Measurements from ENCODE around the gene VPS8. TPM values are rescaled to one million over a fixed set of nuclear protein-coding genes. Genes with fewer than 3 reads are reported as not detected.

Gene VPS8
- total and polyA plus RNA-seq, 5 donors from 2014 or later, result 23.4 to 73.8 (median 26.9) TPM

DNA sequence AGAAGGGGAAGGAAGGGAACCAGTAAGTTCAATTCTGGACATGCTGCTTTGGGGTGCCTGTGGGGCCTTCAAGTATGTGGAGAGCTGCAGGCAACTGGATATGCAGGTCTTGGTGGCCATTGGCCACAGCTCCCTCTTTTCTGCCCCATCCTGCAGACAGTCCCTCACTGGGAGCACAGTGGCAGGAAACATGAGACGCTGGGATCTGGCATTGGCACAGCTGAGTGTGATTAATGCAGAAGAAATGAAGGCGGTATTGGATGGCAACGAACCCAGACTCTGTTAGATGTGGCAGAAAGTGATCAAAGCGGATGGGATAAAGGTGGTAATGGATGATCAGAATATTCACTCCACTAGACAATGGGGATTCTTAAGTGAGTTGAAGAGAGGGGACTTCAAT is 23.2 kb upstream of the VPS8 start:
- Mint-ChIP-seq H3K27me3 (peaks cover 6% of the 10 kb centered on the region), H3K27ac (no peak overlapping the region), H3K4me3 (no peak overlapping the region)

DNA sequence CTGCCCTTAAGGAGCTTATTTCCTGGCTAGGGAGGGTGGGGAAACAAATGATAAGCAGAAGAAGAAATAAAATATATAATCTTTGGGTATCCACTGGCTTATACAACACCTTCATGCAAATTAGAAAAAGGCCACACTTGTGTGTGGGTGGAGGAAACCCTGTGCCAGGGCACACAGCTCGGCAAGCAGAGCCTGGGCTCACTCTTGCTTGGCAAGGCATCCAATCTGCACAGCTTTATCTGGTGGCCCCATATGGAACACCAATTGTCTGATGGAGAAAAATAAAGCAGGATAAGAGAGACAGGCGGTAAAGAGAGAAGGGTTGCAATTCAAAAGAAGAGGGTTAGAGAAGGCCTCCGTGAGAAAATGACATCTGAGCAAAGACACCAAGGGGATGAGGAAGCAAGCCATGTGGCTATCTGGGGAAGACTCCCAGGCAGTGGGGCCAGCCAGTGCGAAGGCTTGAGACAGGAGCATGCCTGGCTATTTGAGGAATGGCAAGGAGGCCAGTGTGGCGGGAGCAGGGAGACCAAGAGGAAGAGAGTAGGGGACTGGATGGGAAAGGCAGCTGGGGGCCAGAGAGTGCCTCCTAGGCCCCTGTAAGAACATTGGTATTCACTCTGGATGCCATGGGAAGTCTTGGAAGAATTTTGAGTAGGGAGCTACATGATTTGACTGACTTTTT is 22.5 kb upstream of the VPS8 start:
- ATAC-seq (ENCODE audit: low read depth in 2 of 2) (no peak), DNase-seq (no peak)
- Histone ChIP-seq H3K36me3 (ENCODE audit: control insufficient read depth, insufficient read depth, low read length) (no peaks in the 10 kb centered on the region), H3K4me3 (ENCODE audit: low read depth, low read length) (no peak overlapping the region), H3K4me1 (ENCODE audit: control insufficient read depth, insufficient read depth, low read length, poor library complexity, severe bottlenecking) (peaks cover 5% of the 10 kb centered on the region), H3K27ac (ENCODE audit: insufficient read depth, low read length, poor library complexity, severe bottlenecking) (no peak overlapping the region), H3K27me3 (ENCODE audit: control insufficient read depth, insufficient read depth, low read length) (no peaks in the 10 kb centered on the region), H3K9me3 (ENCODE audit: control insufficient read depth in 2 of 2, low read length in 2 of 2) (no peaks in the 10 kb centered on the region)
- H3K9me3 Mint-ChIP-seq, result no peaks in the 10 kb centered on the region
- H3K36me3 Mint-ChIP-seq, result no peaks in the 10 kb centered on the region
- H3K4me1 Mint-ChIP-seq, result peaks cover 0 to 16% (median 6%) of the 10 kb centered on the region in 4 donors
- H3K27me3 Mint-ChIP-seq, result peaks cover 6% of the 10 kb centered on the region
- H3K27ac Mint-ChIP-seq, result no peak overlapping the region
- H3K4me3 Mint-ChIP-seq, result no peak overlapping the region

More for the DNA sequence above, 23.2 kb upstream of the VPS8 start:
- Histone ChIP-seq H3K36me3 (ENCODE audit: control insufficient read depth, insufficient read depth, low read length) (no peaks in the 10 kb centered on the region), H3K4me3 (ENCODE audit: low read depth, low read length) (no peak overlapping the region), H3K27me3 (ENCODE audit: control insufficient read depth, insufficient read depth, low read length) (no peaks in the 10 kb centered on the region), H3K9me3 (ENCODE audit: control insufficient read depth in 2 of 2, low read length in 2 of 2) (no peaks in the 10 kb centered on the region), H3K27ac (ENCODE audit: insufficient read depth, low read length, poor library complexity, severe bottlenecking) (no peak overlapping the region), H3K4me1 (ENCODE audit: control insufficient read depth, insufficient read depth, low read length, poor library complexity, severe bottlenecking) (peaks cover 5% of the 10 kb centered on the region)
- Mint-ChIP-seq H3K36me3 (no peaks in the 10 kb centered on the region), H3K4me1 (peaks cover 0 to 16% (median 6%) of the 10 kb centered on the region in 4 donors), H3K9me3 (no peaks in the 10 kb centered on the region)
- ATAC-seq (ENCODE audit: low read depth in 2 of 2), result no peak
- no peak for DNase-seq

DNA sequence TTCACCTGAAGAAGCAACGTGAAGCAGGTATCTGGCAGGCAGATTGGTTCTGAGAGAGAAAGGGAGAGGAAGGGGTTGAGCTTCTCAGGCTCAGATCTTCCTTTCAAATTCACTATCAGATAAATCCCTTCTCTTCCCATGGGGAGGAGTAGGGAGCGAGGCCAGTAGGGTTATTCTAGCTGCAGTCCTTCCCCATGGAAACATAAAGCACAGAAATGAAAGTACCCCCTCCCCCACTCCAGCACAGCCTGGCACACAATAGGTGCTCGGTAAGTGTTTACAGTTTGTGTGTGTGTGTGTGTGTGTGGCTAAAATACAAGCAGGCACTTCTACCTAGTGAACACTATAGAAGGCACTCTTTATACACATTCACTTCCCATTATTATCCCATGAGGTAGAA is 20.8 kb upstream of the VPS8 start:
- Histone ChIP-seq H3K4me1 (ENCODE audit: control insufficient read depth, insufficient read depth, low read length, poor library complexity, severe bottlenecking) (peaks cover 2% of the 10 kb centered on the region), H3K4me3 (ENCODE audit: low read depth, low read length) (no peak overlapping the region), H3K27me3 (ENCODE audit: control insufficient read depth, insufficient read depth, low read length) (no peaks in the 10 kb centered on the region), H3K36me3 (ENCODE audit: control insufficient read depth, insufficient read depth, low read length) (no peaks in the 10 kb centered on the region), H3K9me3 (ENCODE audit: control insufficient read depth in 2 of 2, low read length in 2 of 2) (no peaks in the 10 kb centered on the region), H3K27ac (ENCODE audit: insufficient read depth, low read length, poor library complexity, severe bottlenecking) (no peak overlapping the region)
- ATAC-seq (ENCODE audit: low read depth in 2 of 2), result no peak
- Mint-ChIP-seq H3K9me3 (no peaks in the 10 kb centered on the region), H3K4me1 (peaks cover 0 to 5% (median 1%) of the 10 kb centered on the region in 4 donors), H3K27ac (no peak overlapping the region), H3K27me3 (peaks cover 6% of the 10 kb centered on the region), H3K4me3 (no peak overlapping the region), H3K36me3 (no peaks in the 10 kb centered on the region)
- DNase-seq, result no peak

DNA sequence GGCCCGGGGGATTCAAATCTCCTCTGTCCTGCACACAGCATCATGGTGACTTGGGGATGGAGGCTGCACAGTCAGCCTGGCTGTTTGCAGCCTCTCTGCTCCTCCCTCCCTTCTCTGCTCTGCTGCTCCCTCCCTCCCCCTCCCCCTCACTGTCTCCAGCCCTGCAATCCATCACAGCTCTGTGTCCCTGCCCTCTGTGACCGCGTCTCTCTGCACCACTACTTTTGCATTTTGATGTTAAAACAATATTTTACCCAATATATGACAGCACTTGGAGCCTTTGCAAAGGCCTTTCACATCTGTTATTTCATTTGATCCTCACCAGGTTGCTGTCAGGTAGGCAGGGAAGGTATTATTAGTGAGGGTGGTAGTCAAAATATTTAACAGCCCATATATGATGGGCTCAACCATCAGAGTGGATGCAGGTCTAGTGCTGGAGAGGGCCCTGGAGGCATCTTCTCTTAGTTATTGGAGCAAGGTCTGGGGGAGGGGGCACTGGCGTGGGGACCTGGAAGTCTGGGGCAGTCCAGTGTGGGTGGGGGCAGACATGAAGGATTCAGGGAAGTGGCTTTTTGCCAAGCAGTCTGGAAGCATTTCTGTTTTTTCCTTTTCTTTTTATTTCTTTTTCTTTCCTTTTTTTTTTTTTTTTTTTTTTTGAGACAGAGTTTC is 16.3 kb upstream of the VPS8 start:
- H3K36me3 Mint-ChIP-seq, result no peaks in the 10 kb centered on the region

DNA sequence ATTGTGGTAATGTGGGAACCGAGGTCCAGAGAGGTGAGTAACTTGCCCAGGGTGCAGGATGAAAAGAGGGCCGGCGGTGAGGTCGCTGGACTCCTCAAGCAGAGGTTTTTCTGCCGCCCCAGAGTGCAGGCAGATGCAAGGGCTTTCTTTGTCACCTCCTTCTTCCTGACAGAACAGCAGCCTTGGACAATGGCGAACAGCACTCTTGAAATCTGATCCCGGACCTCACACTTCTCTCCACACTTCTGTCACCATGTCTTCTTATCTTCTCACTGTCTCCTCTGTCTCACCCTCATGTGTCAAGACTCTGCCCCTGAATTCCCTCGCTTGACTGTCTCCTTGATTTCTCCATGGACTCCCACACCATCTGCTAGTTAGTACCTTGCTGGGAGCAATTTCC is 15.4 kb upstream of the VPS8 start:
- H3K9me3 Mint-ChIP-seq, result peaks cover 0 to 2% (median 0%) of the 10 kb centered on the region in 7 donors
- Histone ChIP-seq H3K4me3 (ENCODE audit: low read depth, low read length) (no peak overlapping the region), H3K9me3 (ENCODE audit: control insufficient read depth in 2 of 2, low read length in 2 of 2) (no peaks in the 10 kb centered on the region), H3K27ac (ENCODE audit: insufficient read depth, low read length, poor library complexity, severe bottlenecking) (no peak overlapping the region), H3K27me3 (ENCODE audit: control insufficient read depth, insufficient read depth, low read length) (peaks cover 4% of the 10 kb centered on the region), H3K4me1 (ENCODE audit: control insufficient read depth, insufficient read depth, low read length, poor library complexity, severe bottlenecking) (no peaks in the 10 kb centered on the region), H3K36me3 (ENCODE audit: control insufficient read depth, insufficient read depth, low read length) (no peaks in the 10 kb centered on the region)
- no peaks in the 10 kb centered on the region for H3K36me3 Mint-ChIP-seq
- no peak overlapping the region for H3K4me3 Mint-ChIP-seq
- ATAC-seq (ENCODE audit: low read depth in 2 of 2) (no peak), DNase-seq (no peak)
- no peaks in the 10 kb centered on the region for H3K4me1 Mint-ChIP-seq
- peaks cover 20% of the 10 kb centered on the region for H3K27me3 Mint-ChIP-seq
- H3K27ac Mint-ChIP-seq, result no peak overlapping the region

More for the DNA sequence above, 16.3 kb upstream of the VPS8 start:
- no peak overlapping the region for H3K27ac ChIP-seq (ENCODE audit: insufficient read depth, low read length, poor library complexity, severe bottlenecking)
- Mint-ChIP-seq H3K4me1 (no peaks in the 10 kb centered on the region), H3K4me3 (no peak overlapping the region), H3K27ac (no peak overlapping the region), H3K9me3 (no peaks in the 10 kb centered on the region), H3K27me3 (peaks cover 20% of the 10 kb centered on the region)
- DNase-seq (no peak), ATAC-seq (ENCODE audit: low read depth in 2 of 2) (no peak)
- H3K4me1 ChIP-seq (ENCODE audit: control insufficient read depth, insufficient read depth, low read length, poor library complexity, severe bottlenecking), result no peaks in the 10 kb centered on the region
- no peaks in the 10 kb centered on the region for H3K9me3 ChIP-seq (ENCODE audit: control insufficient read depth in 2 of 2, low read length in 2 of 2)
- no peaks in the 10 kb centered on the region for H3K36me3 ChIP-seq (ENCODE audit: control insufficient read depth, insufficient read depth, low read length)
- H3K4me3 ChIP-seq (ENCODE audit: low read depth, low read length), result no peak overlapping the region
- peaks cover 4% of the 10 kb centered on the region for H3K27me3 ChIP-seq (ENCODE audit: control insufficient read depth, insufficient read depth, low read length)

DNA sequence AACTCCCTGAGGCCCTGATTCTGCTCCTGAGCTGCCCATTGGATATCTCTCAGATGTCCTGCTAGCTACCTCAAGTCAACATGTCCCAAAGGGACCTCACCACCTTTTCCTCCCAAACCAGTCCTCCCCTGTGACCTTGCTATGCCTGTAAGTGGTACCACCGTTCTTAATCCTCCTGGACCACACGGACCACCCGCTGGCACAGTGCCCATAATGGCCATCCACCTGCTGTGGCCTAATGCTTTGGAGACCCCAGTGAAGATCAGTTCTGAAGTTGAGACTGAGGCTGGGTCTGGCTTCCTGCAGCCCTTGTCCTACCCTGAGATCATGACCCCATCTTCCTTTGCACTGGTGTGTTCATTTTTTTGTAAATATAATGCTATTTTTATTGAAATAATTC is 15.0 kb upstream of the VPS8 start:
- ATAC-seq (ENCODE audit: low read depth in 2 of 2) (no peak), DNase-seq (no peak)
- Mint-ChIP-seq H3K27me3 (peaks cover 20% of the 10 kb centered on the region), H3K9me3 (peaks cover 0 to 2% (median 0%) of the 10 kb centered on the region in 7 donors), H3K36me3 (no peaks in the 10 kb centered on the region), H3K27ac (no peak overlapping the region), H3K4me1 (no peaks in the 10 kb centered on the region), H3K4me3 (no peak overlapping the region)
- no peak overlapping the region for H3K27ac ChIP-seq (ENCODE audit: insufficient read depth, low read length, poor library complexity, severe bottlenecking)
- H3K4me3 ChIP-seq (ENCODE audit: low read depth, low read length), result no peak overlapping the region
- H3K4me1 ChIP-seq (ENCODE audit: control insufficient read depth, insufficient read depth, low read length, poor library complexity, severe bottlenecking), result no peaks in the 10 kb centered on the region
- H3K27me3 ChIP-seq (ENCODE audit: control insufficient read depth, insufficient read depth, low read length), result peaks cover 4% of the 10 kb centered on the region
- no peaks in the 10 kb centered on the region for H3K36me3 ChIP-seq (ENCODE audit: control insufficient read depth, insufficient read depth, low read length)
- H3K9me3 ChIP-seq (ENCODE audit: control insufficient read depth in 2 of 2, low read length in 2 of 2), result no peaks in the 10 kb centered on the region

DNA sequence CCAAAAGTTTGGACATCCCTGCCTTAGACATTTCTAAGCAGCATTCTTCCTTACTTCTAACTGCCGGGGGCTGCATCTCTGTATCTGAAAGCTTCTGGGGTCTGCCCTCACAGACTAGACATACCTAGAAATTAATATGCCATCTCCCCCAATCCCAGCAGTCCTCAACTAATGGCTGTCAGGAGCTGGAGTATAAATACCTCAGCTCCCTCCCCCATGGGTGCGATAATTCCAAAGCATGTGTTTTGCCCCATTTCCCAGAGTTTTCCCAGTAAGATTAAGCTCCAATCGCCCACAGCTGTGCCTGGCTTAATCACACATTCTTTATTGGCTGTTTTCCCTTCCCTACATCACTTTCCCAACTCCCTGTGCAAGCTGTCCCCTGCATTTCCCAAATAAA is 13.8 kb upstream of the VPS8 start:
- no peak overlapping the region for H3K27ac Mint-ChIP-seq
- Histone ChIP-seq H3K36me3 (ENCODE audit: control insufficient read depth, insufficient read depth, low read length) (no peaks in the 10 kb centered on the region), H3K27me3 (ENCODE audit: control insufficient read depth, insufficient read depth, low read length) (peaks cover 4% of the 10 kb centered on the region), H3K27ac (ENCODE audit: insufficient read depth, low read length, poor library complexity, severe bottlenecking) (no peak overlapping the region), H3K4me3 (ENCODE audit: low read depth, low read length) (no peak overlapping the region), H3K4me1 (ENCODE audit: control insufficient read depth, insufficient read depth, low read length, poor library complexity, severe bottlenecking) (no peaks in the 10 kb centered on the region), H3K9me3 (ENCODE audit: control insufficient read depth in 2 of 2, low read length in 2 of 2) (no peaks in the 10 kb centered on the region)
- H3K27me3 Mint-ChIP-seq, result peaks cover 17% of the 10 kb centered on the region
- H3K4me1 Mint-ChIP-seq, result no peaks in the 10 kb centered on the region
- H3K36me3 Mint-ChIP-seq, result no peaks in the 10 kb centered on the region
- DNase-seq, result no peak
- H3K4me3 Mint-ChIP-seq, result no peak overlapping the region
- no peak for ATAC-seq (ENCODE audit: low read depth in 2 of 2)
- peaks cover 0 to 2% (median 0%) of the 10 kb centered on the region in 7 donors for H3K9me3 Mint-ChIP-seq

Data from CD4-positive, CD25-positive, alpha-beta regulatory T cell (primary cell).